WTC11 (cell line): ENCODE measurements around the gene RAC2. TPM values are rescaled to one million over a fixed set of nuclear protein-coding genes. Genes with fewer than 3 reads are reported as not detected.
A peak's percentile ranks its signal among the peaks of the same experiment; 100 is the strongest.

ENCODE experiments used
- ATAC-seq: fragments of 200-7000 bp; cut with Tn5 transposase; 2 replicates; pipeline ENCODE4 v1.10.0; 2021; ENCODE audit warnings: mild to moderate bottlenecking, moderate library complexity
- CTCF ChIA-PET: fragments of 300-600 bp; sonication (Branson Sonifier 250); formaldehyde crosslinking; loops from one replicate; lab custom pipeline; 2021; ENCODE audit warnings: antibody characterized with exemption; lab: Charles Lee
- POLR2A ChIA-PET: fragments of 350-600 bp; sonication (Branson Sonifier 250); formaldehyde crosslinking; loops from one replicate; lab custom pipeline; 2021; ENCODE audit warnings: antibody characterized with exemption; lab: Charles Lee
- DNase-seq: peaks from one replicate; pipeline ENCODE4 v3.0.0; 2021; ENCODE audit warnings: low spot score
- H3K27ac Mint-ChIP-seq: 2 replicates; pipeline ENCODE4 v1.8.0; 2021; ENCODE audit warnings: mixed read lengths
- H3K27me3 Mint-ChIP-seq: 2 replicates; pipeline ENCODE4 v1.8.0; 2021; ENCODE audit warnings: low read depth, mild to moderate bottlenecking, moderate library complexity, mixed read lengths
- H3K36me3 Mint-ChIP-seq: 2 replicates; pipeline ENCODE4 v1.8.0; 2021; ENCODE audit warnings: mixed read lengths
- H3K4me1 Mint-ChIP-seq: 2 replicates; pipeline ENCODE4 v1.8.0; 2022; ENCODE audit warnings: mixed read lengths
- H3K4me3 Mint-ChIP-seq: 2 replicates; pipeline ENCODE4 v1.8.0; 2021; ENCODE audit warnings: mild to moderate bottlenecking, moderate library complexity, mixed read lengths
- H3K9me3 Mint-ChIP-seq: 2 replicates; pipeline ENCODE4 v1.8.0; 2021; ENCODE audit warnings: mixed read lengths
- ATF2 ChIP-seq: sonication (generic); formaldehyde crosslinking; IDR thresholded peaks from 2 replicates; pipeline ENCODE4 v1.8.1; 2022; ENCODE audit warnings: low read depth, missing genetic modification reagents, borderline replicate concordance
- FOXJ3 ChIP-seq: sonication (generic); formaldehyde crosslinking; IDR thresholded peaks from 2 replicates; pipeline ENCODE4 v1.9.0; 2021; ENCODE audit warnings: missing genetic modification reagents, mild to moderate bottlenecking, borderline replicate concordance
- JAZF1 ChIP-seq: fragments of 250-450 bp; sonication (Bioruptor Pico); IDR thresholded peaks from 2 replicates; pipeline ENCODE4 v1.9.0; 2021; ENCODE audit warnings: moderate library complexity, mild to moderate bottlenecking, inconsistent platforms
- MXD4 ChIP-seq: fragments of 250-450 bp; sonication (Bioruptor Pico); IDR thresholded peaks from 2 replicates; pipeline ENCODE4 v1.8.0; 2021; ENCODE audit warnings: mild to moderate bottlenecking, moderate library complexity, borderline replicate concordance
- NFYB ChIP-seq: sonication (generic); formaldehyde crosslinking; conservative IDR thresholded peaks from 2 replicates; pipeline ENCODE4 v1.8.0; 2022; ENCODE audit warnings: low read depth, missing genetic modification reagents
- NR1H2 ChIP-seq: sonication (generic); formaldehyde crosslinking; IDR thresholded peaks from 2 replicates; pipeline ENCODE4 v1.9.0; 2021; ENCODE audit warnings: mild to moderate bottlenecking, moderate library complexity, missing genetic modification reagents
- NR3C1 ChIP-seq: sonication (generic); formaldehyde crosslinking; conservative IDR thresholded peaks from 2 replicates; pipeline ENCODE4 v1.8.1; 2023; ENCODE audit warnings: low read depth, mild to moderate bottlenecking, missing genetic modification reagents
- OVOL2 ChIP-seq: fragments of 250-450 bp; sonication (Bioruptor Pico); IDR thresholded peaks from 2 replicates; pipeline ENCODE4 v1.9.0; 2021; ENCODE audit warnings: mild to moderate bottlenecking, borderline replicate concordance
- PRRX2 ChIP-seq: fragments of 250-450 bp; sonication (Bioruptor Pico); IDR thresholded peaks from 2 replicates; pipeline ENCODE4 v1.8.0; 2021; ENCODE audit warnings: mild to moderate bottlenecking
- RELA ChIP-seq: sonication (generic); formaldehyde crosslinking; IDR thresholded peaks from 2 replicates; pipeline ENCODE4 v1.8.1; 2022; ENCODE audit warnings: missing genetic modification reagents, mild to moderate bottlenecking, borderline replicate concordance
- RORB ChIP-seq: fragments of 250-450 bp; sonication (Bioruptor Pico); IDR thresholded peaks from 2 replicates; pipeline ENCODE4 v1.9.0; 2021; ENCODE audit warnings: mild to moderate bottlenecking
- SMAD3 ChIP-seq: sonication (generic); formaldehyde crosslinking; IDR thresholded peaks from 2 replicates; pipeline ENCODE4 v1.8.0; 2022; ENCODE audit warnings: missing genetic modification reagents, mild to moderate bottlenecking, borderline replicate concordance
- SMAD4 ChIP-seq: sonication (generic); formaldehyde crosslinking; IDR thresholded peaks from 2 replicates; pipeline ENCODE4 v1.8.0; 2022; ENCODE audit warnings: mild to moderate bottlenecking, missing genetic modification reagents
- TCF7 ChIP-seq: sonication (generic); formaldehyde crosslinking; IDR thresholded peaks from 2 replicates; pipeline ENCODE4 v1.8.0; 2022; ENCODE audit warnings: mild to moderate bottlenecking, low read depth, missing genetic modification reagents, moderate library complexity
- TEAD4 ChIP-seq: sonication (generic); formaldehyde crosslinking; IDR thresholded peaks from 2 replicates; pipeline ENCODE4 v1.8.0; 2022; ENCODE audit warnings: mild to moderate bottlenecking, missing genetic modification reagents
- ZBTB21 ChIP-seq: sonication (generic); formaldehyde crosslinking; IDR thresholded peaks from 2 replicates; pipeline ENCODE4 v1.8.1; 2023; ENCODE audit warnings: mild to moderate bottlenecking, missing genetic modification reagents, borderline replicate concordance
- ZBTB43 ChIP-seq: sonication (generic); formaldehyde crosslinking; IDR thresholded peaks from 2 replicates; pipeline ENCODE4 v1.8.1; 2023; ENCODE audit warnings: mild to moderate bottlenecking, missing genetic modification reagents
- ZNF138 ChIP-seq: sonication (generic); formaldehyde crosslinking; conservative IDR thresholded peaks from 2 replicates; pipeline ENCODE4 v1.8.1; 2022; ENCODE audit warnings: mild to moderate bottlenecking, moderate library complexity, missing genetic modification reagents
- ZNF219 ChIP-seq: sonication (generic); formaldehyde crosslinking; IDR thresholded peaks from 2 replicates; pipeline ENCODE4 v1.8.0; 2023; ENCODE audit warnings: missing genetic modification reagents, mild to moderate bottlenecking, borderline replicate concordance
- ZNF396 ChIP-seq: fragments of 250-450 bp; sonication (Bioruptor Pico); IDR thresholded peaks from 2 replicates; pipeline ENCODE4 v1.8.0; 2021; ENCODE audit warnings: mild to moderate bottlenecking, moderate library complexity, borderline replicate concordance
- ZNF425 ChIP-seq: fragments of 250-450 bp; sonication (Bioruptor Pico); conservative IDR thresholded peaks from 2 replicates; pipeline ENCODE4 v1.9.0; 2021; ENCODE audit warnings: mild to moderate bottlenecking
- ZNF671 ChIP-seq: fragments of 250-450 bp; sonication (Bioruptor Pico); IDR thresholded peaks from 2 replicates; pipeline ENCODE4 v1.8.0; 2021; ENCODE audit warnings: mild to moderate bottlenecking
- total RNA-seq: library from RNA; stranded (reverse); gene quantifications from 3 replicates; pipeline ENCODE4 v1.2.3, GENCODE V29; 2021
- TF ChIP-seq, protein P1 (sequence below): fragments of 250-450 bp; sonication (Bioruptor Pico); IDR thresholded peaks from 2 replicates; pipeline ENCODE4 v2.1.2; 2022; ENCODE audit warnings: mild to moderate bottlenecking, moderate library complexity
- TF ChIP-seq, protein P2 (sequence below): sonication (generic); formaldehyde crosslinking; IDR thresholded peaks from 2 replicates; pipeline ENCODE4 v1.8.1; 2023; ENCODE audit warnings: mild to moderate bottlenecking, missing genetic modification reagents, moderate library complexity
- TF ChIP-seq, protein P3 (sequence below): sonication (generic); formaldehyde crosslinking; IDR thresholded peaks from 2 replicates; pipeline ENCODE4 v1.8.1; 2023; ENCODE audit warnings: mild to moderate bottlenecking, missing genetic modification reagents, moderate library complexity

The RAC2 gene
- total RNA-seq, 1 experiment from 2014 or later = 3.6 TPM

DNA sequence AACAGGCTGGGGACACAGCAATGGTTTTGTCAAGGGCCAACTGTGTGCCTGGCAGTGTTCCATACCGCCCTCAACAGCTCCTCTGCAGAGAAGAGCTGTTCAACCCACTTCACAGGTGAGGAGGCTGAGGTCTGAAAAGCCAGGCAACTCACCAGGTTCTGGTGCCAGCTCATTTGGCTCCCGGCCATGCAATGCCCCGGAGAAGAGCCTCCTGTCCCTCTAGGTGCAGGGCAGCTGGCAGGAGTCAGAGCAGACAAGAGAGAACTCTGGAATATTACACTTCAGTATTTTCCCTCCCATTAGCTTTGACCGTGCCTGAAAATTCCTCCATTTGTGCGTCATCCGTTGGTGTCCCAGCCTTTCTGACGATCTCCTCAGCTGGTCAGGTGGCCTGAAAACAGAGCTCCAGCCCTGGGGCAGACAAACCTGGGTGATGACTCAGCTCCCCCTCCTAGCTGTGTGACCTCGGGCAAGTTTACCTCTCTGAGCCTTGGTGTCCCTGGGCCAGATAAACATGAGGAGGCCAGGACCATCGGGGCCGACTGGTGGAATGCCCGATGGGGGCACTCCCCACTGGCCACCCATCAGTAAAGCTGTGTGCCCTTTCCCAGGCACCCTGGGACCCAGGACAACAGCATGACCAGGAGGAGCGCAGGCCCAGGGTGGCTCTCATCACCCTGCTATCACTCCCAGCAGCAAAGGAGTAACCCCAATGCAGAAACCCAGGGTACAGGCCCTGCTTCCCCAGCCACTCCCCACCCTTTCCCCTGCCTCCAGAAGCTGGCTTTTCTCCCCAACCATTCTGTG, 46.4 kb downstream of the RAC2 start:
- H3K36me3 Mint-ChIP-seq = peaks cover 11% of the 10 kb centered on the region
- no peak overlapping the region for H3K27ac Mint-ChIP-seq
- ATAC-seq = no peak
- TF ChIP-seq ZNF219 (CRISPR knock-in tag) = no peak
- TF ChIP-seq ATF2 (CRISPR knock-in tag) = no peak
- TF ChIP-seq MXD4 = no peak
- TF ChIP-seq, protein P1, sequence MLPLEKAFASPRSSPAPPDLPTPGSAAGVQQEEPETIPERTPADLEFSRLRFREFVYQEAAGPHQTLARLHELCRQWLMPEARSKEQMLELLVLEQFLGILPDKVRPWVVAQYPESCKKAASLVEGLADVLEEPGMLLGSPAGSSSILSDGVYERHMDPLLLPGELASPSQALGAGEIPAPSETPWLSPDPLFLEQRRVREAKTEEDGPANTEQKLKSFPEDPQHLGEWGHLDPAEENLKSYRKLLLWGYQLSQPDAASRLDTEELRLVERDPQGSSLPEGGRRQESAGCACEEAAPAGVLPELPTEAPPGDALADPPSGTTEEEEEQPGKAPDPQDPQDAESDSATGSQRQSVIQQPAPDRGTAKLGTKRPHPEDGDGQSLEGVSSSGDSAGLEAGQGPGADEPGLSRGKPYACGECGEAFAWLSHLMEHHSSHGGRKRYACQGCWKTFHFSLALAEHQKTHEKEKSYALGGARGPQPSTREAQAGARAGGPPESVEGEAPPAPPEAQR (CRISPR knock-in tag) = no peak
- TF ChIP-seq, protein P2, sequence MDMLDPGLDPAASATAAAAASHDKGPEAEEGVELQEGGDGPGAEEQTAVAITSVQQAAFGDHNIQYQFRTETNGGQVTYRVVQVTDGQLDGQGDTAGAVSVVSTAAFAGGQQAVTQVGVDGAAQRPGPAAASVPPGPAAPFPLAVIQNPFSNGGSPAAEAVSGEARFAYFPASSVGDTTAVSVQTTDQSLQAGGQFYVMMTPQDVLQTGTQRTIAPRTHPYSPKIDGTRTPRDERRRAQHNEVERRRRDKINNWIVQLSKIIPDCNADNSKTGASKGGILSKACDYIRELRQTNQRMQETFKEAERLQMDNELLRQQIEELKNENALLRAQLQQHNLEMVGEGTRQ (CRISPR knock-in tag) = no peak
- TF ChIP-seq PRRX2 = no peak
- TF ChIP-seq, protein P3, sequence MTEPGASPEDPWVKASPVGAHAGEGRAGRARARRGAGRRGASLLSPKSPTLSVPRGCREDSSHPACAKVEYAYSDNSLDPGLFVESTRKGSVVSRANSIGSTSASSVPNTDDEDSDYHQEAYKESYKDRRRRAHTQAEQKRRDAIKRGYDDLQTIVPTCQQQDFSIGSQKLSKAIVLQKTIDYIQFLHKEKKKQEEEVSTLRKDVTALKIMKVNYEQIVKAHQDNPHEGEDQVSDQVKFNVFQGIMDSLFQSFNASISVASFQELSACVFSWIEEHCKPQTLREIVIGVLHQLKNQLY = no peak
- no peak for TF ChIP-seq ZBTB21
- no peak for TF ChIP-seq SMAD4 (CRISPR knock-in tag)
- TF ChIP-seq NR1H2 (CRISPR knock-in tag) = no peak
- TF ChIP-seq OVOL2 = no peak
- TF ChIP-seq ZBTB43 (CRISPR knock-in tag) = no peak
- TF ChIP-seq ZNF138 = no peak
- TF ChIP-seq ZNF671 = no peak
- TF ChIP-seq NFYB (CRISPR knock-in tag) = no peak
- TF ChIP-seq FOXJ3 = no peak
- peaks cover 11% of the 10 kb centered on the region for H3K9me3 Mint-ChIP-seq
- peaks cover 33% of the 10 kb centered on the region for H3K4me1 Mint-ChIP-seq
- CTCF ChIA-PET = interaction anchor here (0.6 to 4.9 kb wide), 20 partner anchors 10 to 199 kb away, joined by 3 to 49 read pairs (median 6); partner anchors contain the start of genes C1QTNF6, IL2RB and RAC2
- no peak for DNase-seq
- peak overlapping the region; percentile 70 for H3K4me3 Mint-ChIP-seq
- H3K27me3 Mint-ChIP-seq = peaks cover 3% of the 10 kb centered on the region; the same call in 1 of the 2 replicates
- POLR2A ChIA-PET = no interaction called here

DNA sequence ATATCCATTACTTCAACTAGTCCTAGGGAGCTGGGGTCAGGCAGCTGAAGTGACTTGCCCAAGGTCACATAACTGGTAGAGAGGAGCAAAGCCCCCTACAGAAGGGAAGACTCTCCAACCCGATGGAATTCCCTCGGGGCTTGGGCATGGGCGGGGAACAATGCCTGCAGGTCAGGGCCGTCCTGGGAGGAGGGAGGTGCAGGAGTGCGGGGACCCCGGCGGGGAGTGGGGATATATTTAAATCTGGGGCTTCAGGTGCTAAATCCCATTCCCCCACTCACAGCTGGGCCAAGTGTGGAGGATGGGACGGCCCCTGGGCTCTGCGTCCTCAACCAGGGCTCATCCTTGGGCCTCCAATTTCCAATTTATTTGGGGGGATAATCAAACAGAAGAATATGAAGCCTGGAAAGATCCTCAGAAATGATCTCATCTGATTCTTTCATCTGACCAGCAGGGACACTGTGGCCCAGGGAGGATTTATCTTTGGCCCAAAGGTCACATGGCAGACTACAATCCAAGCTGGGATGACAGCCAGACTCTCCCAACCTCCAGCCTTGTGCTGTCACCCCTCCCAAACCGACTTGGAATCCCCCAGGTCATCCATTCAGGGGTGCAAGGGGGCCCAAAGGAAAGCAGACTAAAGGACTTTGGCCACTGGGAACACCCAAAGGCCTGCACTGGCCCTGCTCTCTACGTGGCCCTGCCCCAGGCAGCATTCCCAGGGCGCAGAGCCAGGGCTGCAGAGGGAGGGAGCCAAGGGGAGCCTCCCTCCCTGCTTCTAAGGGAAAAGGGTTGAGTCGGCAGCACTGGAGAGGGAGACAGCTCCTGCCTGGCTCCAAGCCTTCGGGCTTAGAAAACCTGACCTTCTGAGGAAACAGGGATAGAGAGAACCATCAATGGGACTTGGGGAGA, 47.3 kb downstream of the RAC2 start:
- Mint-ChIP-seq H3K27ac (no peak overlapping the region), H3K9me3 (peaks cover 20% of the 10 kb centered on the region), H3K27me3 (peaks cover 3% of the 10 kb centered on the region; the same call in 1 of the 2 replicates)
- TF ChIP-seq TCF7 (CRISPR knock-in tag) (no peak), ZNF396 (no peak), JAZF1 (no peak), RELA (CRISPR knock-in tag) (no peak), ZNF425 (no peak), RORB (CRISPR knock-in tag) (no peak), TEAD4 (no peak), NR3C1 (CRISPR knock-in tag) (no peak), SMAD4 (CRISPR knock-in tag) (no peak), SMAD3 (CRISPR knock-in tag) (no peak)
- TF ChIP-seq, all 79 proteins: peak for 0
- ATAC-seq (no peak), DNase-seq (no peak)
- H3K4me3 Mint-ChIP-seq = no peak overlapping the region
- H3K4me1 Mint-ChIP-seq = peaks cover 33% of the 10 kb centered on the region
- peaks cover 18% of the 10 kb centered on the region for H3K36me3 Mint-ChIP-seq
- ChIA-PET CTCF (interaction anchor here (1.0 to 4.9 kb wide), 14 partner anchors 9 to 199 kb away, joined by 3 to 49 read pairs (median 4); partner anchors contain the start of genes C1QTNF6 and IL2RB), POLR2A (no interaction called here)
